Measurements from ENCODE around the gene CDKL4.

The CDKL4 gene

DNA sequence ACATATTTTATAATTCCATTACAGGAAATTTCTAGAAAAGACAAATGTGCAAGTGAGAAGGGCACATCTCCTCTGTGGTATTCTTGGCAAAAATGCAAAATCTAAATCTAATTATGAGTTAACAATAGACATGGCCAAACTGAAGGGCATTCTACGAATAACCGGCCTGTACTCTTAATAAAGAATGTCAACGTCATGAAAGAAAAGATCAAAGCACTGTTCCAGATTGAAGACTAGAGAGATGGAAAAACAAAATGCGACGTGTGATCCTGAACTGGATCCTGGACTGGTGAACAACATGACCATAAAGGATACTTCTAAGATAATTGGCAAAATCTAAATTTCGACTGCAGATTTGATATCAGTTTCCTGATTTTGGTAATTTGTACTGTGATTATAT, 3.0 kb downstream of the CDKL4 start:
- TF ChIP-seq POLR2A (IDR thresholded peaks at IDR 0.05; ENCODE audit: low read depth, low read length) = no peak
- TF ChIP-seq SPI1 (IDR thresholded peaks at IDR 0.05; ENCODE audit: low read depth, low read length) = no peak
- TF ChIP-seq TAF1 (IDR thresholded peaks at IDR 0.05; ENCODE audit: low read depth, low read length) = no peak
- TF ChIP-seq POLR2AphosphoS5 (IDR thresholded peaks at IDR 0.05; ENCODE audit: low read depth, low read length) = no peak
- TF ChIP-seq PAX5 (IDR thresholded peaks at IDR 0.05; ENCODE audit: insufficient read depth, low read length, severe bottlenecking) = no peak
- no peak for TF ChIP-seq POU2F2 (IDR thresholded peaks at IDR 0.05; ENCODE audit: low read depth, low read length)
- DNase-seq (ENCODE audit: insufficient read length, low spot score) (no peak), FAIRE-seq (no peak)

- TF ChIP-seq POLR2A (IDR thresholded peaks at IDR 0.05; ENCODE audit: low read depth, low read length) (no peak), TAF1 (IDR thresholded peaks at IDR 0.05; ENCODE audit: low read depth, low read length) (no peak), SPI1 (IDR thresholded peaks at IDR 0.05; ENCODE audit: low read depth, low read length) (no peak), PAX5 (IDR thresholded peaks at IDR 0.05; ENCODE audit: insufficient read depth, low read length, severe bottlenecking) (no peak), POLR2AphosphoS5 (IDR thresholded peaks at IDR 0.05; ENCODE audit: low read depth, low read length) (no peak), POU2F2 (IDR thresholded peaks at IDR 0.05; ENCODE audit: low read depth, low read length) (no peak)
- no peak for FAIRE-seq
- DNase-seq (ENCODE audit: insufficient read length, low spot score) = no peak
These were observed 9.0 kb downstream of the CDKL4 start for GRCh38 chr2:39234754-39235153.

- DNase-seq (ENCODE audit: insufficient read length, low spot score) = no peak
- FAIRE-seq = no peak
- TF ChIP-seq SPI1 (IDR thresholded peaks at IDR 0.05; ENCODE audit: low read depth, low read length) (no peak), PAX5 (IDR thresholded peaks at IDR 0.05; ENCODE audit: insufficient read depth, low read length, severe bottlenecking) (no peak), POLR2AphosphoS5 (IDR thresholded peaks at IDR 0.05; ENCODE audit: low read depth, low read length) (no peak), TAF1 (IDR thresholded peaks at IDR 0.05; ENCODE audit: low read depth, low read length) (no peak)
These were observed 11.6 kb downstream of the CDKL4 start for GRCh38 chr2:39232141-39232540.

GRCh38 chr2:39228413-39229209, 15.2 kb downstream of the CDKL4 start:
- no peak for TF ChIP-seq TAF1 (IDR thresholded peaks at IDR 0.05; ENCODE audit: low read depth, low read length)
- no peak for TF ChIP-seq POLR2AphosphoS5 (IDR thresholded peaks at IDR 0.05; ENCODE audit: low read depth, low read length)
- no peak for TF ChIP-seq POU2F2 (IDR thresholded peaks at IDR 0.05; ENCODE audit: low read depth, low read length)
- TF ChIP-seq POLR2A (IDR thresholded peaks at IDR 0.05; ENCODE audit: low read depth, low read length) = no peak
- no peak for TF ChIP-seq SPI1 (IDR thresholded peaks at IDR 0.05; ENCODE audit: low read depth, low read length)
- no peak for TF ChIP-seq PAX5 (IDR thresholded peaks at IDR 0.05; ENCODE audit: insufficient read depth, low read length, severe bottlenecking)
- DNase-seq (ENCODE audit: insufficient read length, low spot score) = no peak
- no peak for FAIRE-seq

DNA sequence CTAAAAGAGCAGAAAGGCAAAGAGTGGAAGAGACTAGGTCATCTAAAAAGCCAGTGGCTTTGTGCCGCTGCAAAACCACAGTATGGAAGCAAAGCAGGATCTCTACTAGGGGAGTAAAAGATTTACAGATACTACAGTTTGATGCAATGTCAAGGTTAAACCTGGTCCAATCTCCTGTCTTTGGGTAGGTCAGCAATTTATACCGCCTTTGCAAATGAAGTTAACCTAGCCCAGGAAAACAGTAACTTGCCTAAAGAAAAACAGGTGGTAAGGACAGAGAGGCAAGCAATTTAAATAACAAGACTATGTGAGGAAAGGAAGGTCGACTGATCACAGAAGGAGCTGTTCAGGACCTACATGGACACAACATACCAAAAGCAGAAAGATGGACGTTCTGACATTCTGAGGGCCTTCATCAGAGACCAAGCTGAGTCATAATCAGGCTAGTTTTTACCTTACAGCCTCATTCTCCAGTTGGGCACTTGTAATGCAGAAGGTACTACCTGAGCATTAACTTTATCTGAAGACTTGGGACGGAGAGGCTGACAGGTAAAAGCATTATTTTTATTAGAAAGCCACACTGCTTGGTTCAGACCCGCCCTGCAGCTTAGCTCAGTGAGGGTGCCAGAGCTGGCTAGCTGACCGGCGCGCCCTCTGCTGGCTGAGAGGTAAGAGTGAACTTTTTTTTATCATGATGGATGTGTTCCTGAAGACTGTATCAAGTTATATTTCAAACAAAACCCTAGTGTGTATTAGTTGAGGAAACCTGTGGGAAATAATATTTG, 15.9 kb downstream of the CDKL4 start:
- TF ChIP-seq SPI1 (IDR thresholded peaks at IDR 0.05; ENCODE audit: low read depth, low read length) = no peak
- TF ChIP-seq TAF1 (IDR thresholded peaks at IDR 0.05; ENCODE audit: low read depth, low read length) = no peak
- no peak for TF ChIP-seq POLR2AphosphoS5 (IDR thresholded peaks at IDR 0.05; ENCODE audit: low read depth, low read length)
- TF ChIP-seq PAX5 (IDR thresholded peaks at IDR 0.05; ENCODE audit: insufficient read depth, low read length, severe bottlenecking) = no peak
- no peak for TF ChIP-seq POU2F2 (IDR thresholded peaks at IDR 0.05; ENCODE audit: low read depth, low read length)
- no peak for TF ChIP-seq POLR2A (IDR thresholded peaks at IDR 0.05; ENCODE audit: low read depth, low read length)
- DNase-seq (ENCODE audit: insufficient read length, low spot score) = peak; percentile 29
- FAIRE-seq = peak; percentile 90

DNA sequence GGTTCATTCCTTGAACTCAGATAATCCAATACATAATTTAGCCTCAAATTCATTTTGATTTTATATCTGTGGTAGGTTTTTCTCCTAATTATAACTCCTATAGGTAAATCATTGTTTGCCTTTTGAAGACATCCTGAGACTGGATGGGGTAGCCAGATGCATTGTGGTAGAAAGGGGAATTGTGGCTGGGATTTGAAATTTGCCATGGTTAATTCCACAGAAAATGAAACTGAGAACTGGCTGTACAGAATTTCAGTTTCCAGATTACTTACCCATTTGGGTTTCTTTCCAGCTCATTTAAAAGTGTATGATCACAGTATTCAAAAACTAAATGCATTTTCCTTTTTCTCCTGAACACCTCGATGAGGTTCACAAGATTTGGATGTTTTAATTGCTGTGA, 18.2 kb downstream of the CDKL4 start:
- DNase-seq (ENCODE audit: insufficient read length, low spot score) (no peak), FAIRE-seq (no peak)
- no peak for TF ChIP-seq POLR2A (IDR thresholded peaks at IDR 0.05; ENCODE audit: low read depth, low read length)
- no peak for TF ChIP-seq PAX5 (IDR thresholded peaks at IDR 0.05; ENCODE audit: insufficient read depth, low read length, severe bottlenecking)
- TF ChIP-seq POLR2AphosphoS5 (IDR thresholded peaks at IDR 0.05; ENCODE audit: low read depth, low read length) = no peak
- peak; percentile 41; the same call in 1 of the 2 replicates for TF ChIP-seq SPI1 (IDR thresholded peaks at IDR 0.05; ENCODE audit: low read depth, low read length)
- TF ChIP-seq TAF1 (IDR thresholded peaks at IDR 0.05; ENCODE audit: low read depth, low read length) = no peak
- TF ChIP-seq POU2F2 (IDR thresholded peaks at IDR 0.05; ENCODE audit: low read depth, low read length) = no peak

DNA sequence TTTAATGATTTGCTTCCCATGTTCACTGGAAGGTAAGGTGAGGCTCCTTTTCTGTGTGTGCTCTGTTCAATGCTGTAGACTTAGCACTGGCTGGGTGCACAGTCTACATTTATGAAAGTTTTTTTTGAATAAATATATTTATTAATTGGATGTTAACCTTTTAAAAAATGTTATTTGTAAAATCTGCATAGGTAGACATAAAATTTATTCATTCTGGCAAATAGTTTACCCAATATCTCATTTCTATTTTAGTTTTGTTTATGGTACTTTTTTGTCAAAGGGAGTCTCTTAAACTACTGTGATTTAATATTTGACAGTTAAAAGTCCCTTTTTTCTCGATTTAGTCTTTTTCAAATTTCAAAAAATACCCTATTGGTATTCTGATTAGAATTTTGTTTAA, 19.9 kb downstream of the CDKL4 start:
- DNase-seq (ENCODE audit: insufficient read length, low spot score) (no peak), FAIRE-seq (no peak)
- no peak for TF ChIP-seq POLR2AphosphoS5 (IDR thresholded peaks at IDR 0.05; ENCODE audit: low read depth, low read length)
- no peak for TF ChIP-seq SPI1 (IDR thresholded peaks at IDR 0.05; ENCODE audit: low read depth, low read length)
- no peak for TF ChIP-seq TAF1 (IDR thresholded peaks at IDR 0.05; ENCODE audit: low read depth, low read length)
- TF ChIP-seq PAX5 (IDR thresholded peaks at IDR 0.05; ENCODE audit: insufficient read depth, low read length, severe bottlenecking) = no peak
- TF ChIP-seq POLR2A (IDR thresholded peaks at IDR 0.05; ENCODE audit: low read depth, low read length) = no peak

DNA sequence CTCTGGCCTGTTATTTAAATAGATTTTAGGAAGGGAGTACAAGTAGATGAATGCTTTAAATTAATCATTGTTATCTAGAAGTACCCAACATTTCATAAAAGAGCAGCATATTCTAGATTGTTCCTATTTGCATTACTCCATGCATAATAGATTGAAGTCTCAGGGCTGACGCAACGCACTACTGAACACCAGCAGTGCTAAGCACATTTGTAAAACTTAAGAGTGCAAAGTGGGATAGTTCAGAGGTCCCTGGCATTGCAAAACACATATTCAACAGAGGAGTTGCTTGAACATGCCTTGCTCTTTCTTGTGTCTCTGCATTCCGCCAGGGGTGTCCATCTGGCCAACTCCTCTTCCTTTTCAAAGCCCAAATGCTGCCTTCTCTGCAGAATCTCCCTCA, 22.3 kb downstream of the CDKL4 start:
- TF ChIP-seq POLR2A (IDR thresholded peaks at IDR 0.05; ENCODE audit: low read depth, low read length) (no peak), SPI1 (IDR thresholded peaks at IDR 0.05; ENCODE audit: low read depth, low read length) (no peak), TAF1 (IDR thresholded peaks at IDR 0.05; ENCODE audit: low read depth, low read length) (no peak), PAX5 (IDR thresholded peaks at IDR 0.05; ENCODE audit: insufficient read depth, low read length, severe bottlenecking) (no peak), POLR2AphosphoS5 (IDR thresholded peaks at IDR 0.05; ENCODE audit: low read depth, low read length) (no peak), POU2F2 (IDR thresholded peaks at IDR 0.05; ENCODE audit: low read depth, low read length) (no peak)
- DNase-seq (ENCODE audit: insufficient read length, low spot score) = no peak
- no peak for FAIRE-seq

- FAIRE-seq (no peak), DNase-seq (ENCODE audit: insufficient read length, low spot score) (no peak)
- TF ChIP-seq POU2F2 (IDR thresholded peaks at IDR 0.05; ENCODE audit: low read depth, low read length) (no peak), TAF1 (IDR thresholded peaks at IDR 0.05; ENCODE audit: low read depth, low read length) (no peak)
These were observed 23.6 kb downstream of the CDKL4 start for GRCh38 chr2:39220136-39220535.

All from GM12891 (cell line).